Measurements from ENCODE around the gene SETD5.
A peak's percentile ranks its signal among the peaks of the same experiment; 100 is the strongest.

Gene SETD5

GRCh38 chr3:9441501-9442221 lies 44.2 kb downstream of the SETD5 start:
- H3K27ac Mint-ChIP-seq = no peak overlapping the region

DNA sequence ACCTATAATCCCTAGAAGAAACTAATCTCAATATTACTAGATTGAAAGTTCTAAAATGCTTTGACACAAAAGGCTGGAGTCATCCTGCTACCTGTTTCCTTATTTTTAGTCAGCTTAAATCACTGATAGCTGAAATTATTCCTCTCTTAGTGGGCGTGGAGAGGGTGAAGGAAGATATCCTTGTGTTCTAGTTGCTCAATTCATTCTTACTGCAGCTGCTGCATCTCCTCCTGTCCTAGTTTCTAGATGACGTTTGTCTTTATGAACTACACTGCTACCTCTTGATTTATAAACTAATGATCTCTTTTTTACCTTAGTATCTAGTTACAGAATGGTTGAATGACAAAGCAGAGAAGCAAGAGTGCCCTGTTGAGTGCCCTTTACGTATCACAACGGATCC lies 50.7 kb downstream of the SETD5 start:
- Mint-ChIP-seq H3K27ac (no peak overlapping the region), H3K27me3 (no peaks in the 10 kb centered on the region), H3K36me3 (ENCODE audit: low read depth) (peaks cover 54% of the 10 kb centered on the region), H3K4me1 (peaks cover 17% of the 10 kb centered on the region), H3K9me3 (no peaks in the 10 kb centered on the region), H3K4me3 (no peak overlapping the region)
- ATAC-seq (no peak), DNase-seq (no peak)

More at GRCh38 chr3:9441501-9442221, 44.2 kb downstream of the SETD5 start:
- H3K27me3 Mint-ChIP-seq = no peaks in the 10 kb centered on the region
- H3K9me3 Mint-ChIP-seq = no peaks in the 10 kb centered on the region
- ATAC-seq (no peak), DNase-seq (no peak)
- H3K36me3 Mint-ChIP-seq (ENCODE audit: low read depth) = peaks cover 56% of the 10 kb centered on the region
- H3K4me3 Mint-ChIP-seq = no peak overlapping the region
- H3K4me1 Mint-ChIP-seq = peaks cover 2% of the 10 kb centered on the region

GRCh38 chr3:9448643-9449042 lies 51.2 kb downstream of the SETD5 start:
- peak; percentile 49 for ATAC-seq
- Mint-ChIP-seq H3K4me1 (peaks cover 18% of the 10 kb centered on the region), H3K36me3 (ENCODE audit: low read depth) (peaks cover 55% of the 10 kb centered on the region), H3K27ac (no peak overlapping the region), H3K9me3 (no peaks in the 10 kb centered on the region), H3K4me3 (no peak overlapping the region), H3K27me3 (no peaks in the 10 kb centered on the region)
- no peak for DNase-seq

DNA sequence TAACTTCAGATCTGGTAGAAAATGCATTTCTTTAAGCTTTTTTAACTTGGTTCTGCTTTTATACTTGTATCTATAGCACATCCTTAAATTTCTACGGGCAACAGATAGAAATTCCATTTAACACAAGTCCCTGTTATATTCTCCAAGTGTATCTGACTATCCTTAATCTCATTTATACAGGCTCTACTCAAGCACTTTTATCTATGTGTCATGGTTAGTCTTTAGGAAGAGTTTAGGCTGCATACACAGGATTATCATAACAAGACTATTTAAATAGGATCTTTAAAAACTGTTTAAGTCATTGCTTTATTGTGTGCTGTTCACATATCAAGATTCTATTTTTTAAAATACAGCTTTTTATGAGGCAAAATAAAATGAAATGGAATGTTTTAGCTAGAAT lies 52.7 kb downstream of the SETD5 start:
- Mint-ChIP-seq H3K27me3 (no peaks in the 10 kb centered on the region), H3K9me3 (no peaks in the 10 kb centered on the region), H3K4me1 (peaks cover 18% of the 10 kb centered on the region), H3K4me3 (no peak overlapping the region), H3K27ac (no peak overlapping the region), H3K36me3 (ENCODE audit: low read depth) (peaks cover 52% of the 10 kb centered on the region)
- ATAC-seq (no peak), DNase-seq (no peak)

- peaks cover 18% of the 10 kb centered on the region for H3K4me1 Mint-ChIP-seq
- no peak overlapping the region for H3K27ac Mint-ChIP-seq
- H3K36me3 Mint-ChIP-seq (ENCODE audit: low read depth) = peaks cover 53% of the 10 kb centered on the region
- ATAC-seq (no peak), DNase-seq (no peak)
- no peaks in the 10 kb centered on the region for H3K27me3 Mint-ChIP-seq
- H3K4me3 Mint-ChIP-seq = no peak overlapping the region
- no peaks in the 10 kb centered on the region for H3K9me3 Mint-ChIP-seq
Observed at GRCh38 chr3:9450991-9451390, 53.6 kb downstream of the SETD5 start.

DNA sequence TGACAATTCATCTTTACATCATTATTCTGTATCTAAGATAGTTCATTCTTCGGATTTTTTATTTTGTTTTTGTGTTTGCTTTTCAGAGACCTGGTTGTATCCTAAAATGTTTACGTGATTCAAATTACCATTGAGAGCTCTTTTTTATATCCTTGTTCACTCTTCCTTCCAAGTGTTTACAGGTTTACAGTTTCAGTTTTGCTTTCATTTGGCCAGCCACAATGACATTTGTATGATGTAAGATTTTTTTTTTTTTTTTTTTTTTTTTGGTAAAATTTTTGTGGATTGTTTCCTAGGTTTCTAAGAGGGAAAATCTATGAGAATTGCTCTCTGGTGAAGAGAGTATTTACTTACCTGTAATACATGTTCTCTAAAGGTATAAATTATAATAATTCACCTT lies 55.0 kb downstream of the SETD5 start:
- DNase-seq (no peak), ATAC-seq (no peak)
- H3K27ac Mint-ChIP-seq = peak overlapping the region; percentile 54
- no peak overlapping the region for H3K4me3 Mint-ChIP-seq
- H3K4me1 Mint-ChIP-seq = peaks cover 18% of the 10 kb centered on the region
- H3K36me3 Mint-ChIP-seq (ENCODE audit: low read depth) = peaks cover 47% of the 10 kb centered on the region
- H3K9me3 Mint-ChIP-seq = no peaks in the 10 kb centered on the region
- H3K27me3 Mint-ChIP-seq = no peaks in the 10 kb centered on the region

DNA sequence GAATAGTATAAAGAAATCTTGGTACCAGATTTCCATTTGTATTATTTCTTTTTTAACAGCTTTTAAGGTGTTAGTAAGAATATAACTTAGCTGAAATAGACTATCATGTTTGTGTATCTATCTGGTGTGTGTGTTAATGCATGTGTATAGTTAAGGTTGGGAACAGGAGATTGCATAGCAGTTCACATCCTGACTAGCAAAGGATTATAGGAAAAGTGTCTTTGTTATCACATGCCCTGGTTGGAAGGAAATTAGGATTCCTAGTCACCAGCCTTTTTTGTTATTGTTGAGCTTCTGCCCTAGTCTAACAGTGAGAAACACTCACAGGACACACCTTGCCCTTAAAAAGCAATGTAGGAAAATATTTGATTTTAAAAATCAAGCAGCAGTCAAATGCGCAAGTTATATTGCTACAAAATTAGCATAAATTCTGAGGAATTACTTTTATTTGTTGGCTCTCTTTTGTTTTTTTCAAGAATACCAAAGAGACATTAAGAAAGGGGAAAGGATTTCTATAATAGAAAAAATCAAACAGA lies 58.2 kb downstream of the SETD5 start:
- Mint-ChIP-seq H3K27ac (no peak overlapping the region), H3K36me3 (ENCODE audit: low read depth) (peaks cover 36% of the 10 kb centered on the region), H3K9me3 (no peaks in the 10 kb centered on the region), H3K27me3 (no peaks in the 10 kb centered on the region), H3K4me3 (no peak overlapping the region), H3K4me1 (peaks cover 15% of the 10 kb centered on the region)
- DNase-seq (no peak), ATAC-seq (no peak)

- Mint-ChIP-seq H3K4me3 (no peak overlapping the region), H3K9me3 (no peaks in the 10 kb centered on the region), H3K27ac (peak overlapping the region; percentile 76), H3K4me1 (peaks cover 8% of the 10 kb centered on the region), H3K36me3 (ENCODE audit: low read depth) (peaks cover 59% of the 10 kb centered on the region), H3K27me3 (no peaks in the 10 kb centered on the region)
- DNase-seq = no peak
- peak; percentile 68 for ATAC-seq
Observed at GRCh38 chr3:9467451-9467850, 70.0 kb downstream of the SETD5 start.

GRCh38 chr3:9468460-9468859 lies 71.0 kb downstream of the SETD5 start:
- peak overlapping the region; percentile 76 for H3K27ac Mint-ChIP-seq
- no peak for DNase-seq

DNA sequence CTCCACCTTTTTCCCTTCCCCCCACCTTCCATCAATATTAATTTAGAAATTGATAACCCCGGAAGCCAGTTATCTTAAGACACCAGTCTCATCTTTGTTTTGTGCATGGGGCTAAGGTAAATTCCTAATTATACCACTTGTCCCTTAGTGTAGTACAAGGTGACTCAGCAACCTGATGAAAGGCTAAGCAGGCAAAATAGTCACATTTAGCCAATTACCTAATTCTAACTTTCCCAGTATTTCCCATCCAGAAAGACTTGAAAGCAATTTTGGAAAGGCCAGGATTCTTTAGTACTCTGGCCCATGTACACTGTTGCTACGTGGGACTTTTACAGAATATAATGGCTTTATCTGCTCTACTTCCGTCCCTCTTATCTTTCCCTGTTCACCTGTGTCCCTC lies 72.6 kb downstream of the SETD5 start:
- H3K4me3 Mint-ChIP-seq = no peak overlapping the region
- H3K27me3 Mint-ChIP-seq = no peaks in the 10 kb centered on the region
- H3K9me3 Mint-ChIP-seq = no peaks in the 10 kb centered on the region
- peaks cover 8% of the 10 kb centered on the region for H3K4me1 Mint-ChIP-seq
- H3K36me3 Mint-ChIP-seq (ENCODE audit: low read depth) = peaks cover 73% of the 10 kb centered on the region
- ATAC-seq (no peak), DNase-seq (no peak)
- no peak overlapping the region for H3K27ac Mint-ChIP-seq

More at GRCh38 chr3:9468460-9468859, 71.0 kb downstream of the SETD5 start:
- no peaks in the 10 kb centered on the region for H3K27me3 Mint-ChIP-seq
- H3K4me3 Mint-ChIP-seq = no peak overlapping the region
- H3K36me3 Mint-ChIP-seq (ENCODE audit: low read depth) = peaks cover 67% of the 10 kb centered on the region
- peaks cover 8% of the 10 kb centered on the region for H3K4me1 Mint-ChIP-seq
- peak; percentile 45 for ATAC-seq
- H3K9me3 Mint-ChIP-seq = no peaks in the 10 kb centered on the region

DNA sequence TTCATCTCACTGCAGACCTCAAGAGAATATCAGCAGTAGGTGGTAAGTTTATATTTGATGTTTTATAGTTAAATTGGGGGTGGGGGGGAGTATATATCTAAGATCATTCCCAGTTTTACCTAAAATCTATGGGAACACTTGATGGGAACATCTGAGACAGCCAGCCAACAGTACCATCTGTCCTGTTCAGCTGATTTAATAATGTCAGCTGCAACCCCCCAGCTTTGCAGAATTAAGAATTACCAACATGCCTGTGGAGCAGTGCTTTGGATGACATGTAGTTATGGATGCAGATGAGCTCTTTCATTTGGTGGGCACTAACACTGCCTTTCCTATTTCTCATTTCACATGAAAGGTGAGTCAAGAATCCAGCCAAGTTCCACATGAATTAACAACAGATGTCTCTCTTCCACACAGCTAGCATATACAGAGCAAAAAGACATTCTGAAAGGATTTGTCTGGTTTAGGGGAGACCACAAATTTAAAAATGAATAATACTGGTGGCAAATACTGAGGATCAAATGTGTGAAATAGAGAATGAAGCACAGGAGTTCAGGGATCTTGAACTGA lies 76.2 kb downstream of the SETD5 start:
- ATAC-seq (no peak), DNase-seq (no peak)
- H3K36me3 Mint-ChIP-seq (ENCODE audit: low read depth) = peaks cover 76% of the 10 kb centered on the region
- no peaks in the 10 kb centered on the region for H3K9me3 Mint-ChIP-seq
- peaks cover under 1% of the 10 kb centered on the region for H3K4me1 Mint-ChIP-seq
- no peak overlapping the region for H3K4me3 Mint-ChIP-seq
- no peaks in the 10 kb centered on the region for H3K27me3 Mint-ChIP-seq
- H3K27ac Mint-ChIP-seq = no peak overlapping the region

DNA sequence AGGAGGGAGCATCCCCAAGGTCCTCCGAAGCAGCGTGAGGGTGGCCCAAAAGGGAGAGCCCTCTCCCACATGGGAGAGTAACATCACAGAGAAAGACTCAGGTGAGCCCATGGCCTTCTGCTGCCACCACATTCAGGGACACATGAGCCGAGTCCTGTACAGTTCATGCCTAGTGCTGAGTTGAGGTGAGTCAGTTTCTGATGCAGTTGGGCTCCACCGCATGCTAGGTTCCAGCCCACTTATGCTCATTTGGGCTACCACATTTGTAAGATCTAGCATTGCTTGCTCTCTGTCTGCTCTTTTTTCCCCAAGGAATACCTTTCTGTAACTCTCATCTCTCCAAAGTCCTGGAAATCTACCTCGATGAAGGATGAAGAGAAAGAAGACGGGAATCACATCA lies 77.1 kb downstream of the SETD5 start:
- H3K4me3 Mint-ChIP-seq = no peak overlapping the region
- H3K4me1 Mint-ChIP-seq = no peaks in the 10 kb centered on the region
- no peaks in the 10 kb centered on the region for H3K27me3 Mint-ChIP-seq
- H3K27ac Mint-ChIP-seq = no peak overlapping the region
- peaks cover 77% of the 10 kb centered on the region for H3K36me3 Mint-ChIP-seq (ENCODE audit: low read depth)
- no peak for DNase-seq
- no peaks in the 10 kb centered on the region for H3K9me3 Mint-ChIP-seq
- ATAC-seq = no peak

DNA sequence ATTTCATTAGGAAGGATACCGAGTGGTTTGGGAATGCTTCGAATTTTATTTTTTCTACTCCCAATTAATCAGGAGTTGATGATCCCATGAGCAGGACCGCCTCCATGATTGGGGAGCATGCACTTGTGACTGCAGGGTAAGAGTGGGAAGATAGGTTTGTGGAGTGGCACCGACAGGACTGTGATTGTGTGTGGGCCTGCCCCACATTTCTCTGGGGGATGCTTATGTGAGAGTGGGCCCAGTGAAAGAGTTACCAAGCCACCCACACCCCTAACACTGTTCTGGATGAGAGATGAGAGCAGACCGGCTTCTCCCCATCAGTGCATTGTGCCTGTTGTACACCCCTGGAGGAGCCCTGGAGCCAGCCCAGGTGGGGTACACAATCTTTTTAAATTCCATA lies 79.5 kb downstream of the SETD5 start:
- H3K36me3 Mint-ChIP-seq (ENCODE audit: low read depth) = peaks cover 75% of the 10 kb centered on the region
- H3K27me3 Mint-ChIP-seq = no peaks in the 10 kb centered on the region
- no peaks in the 10 kb centered on the region for H3K4me1 Mint-ChIP-seq
- H3K4me3 Mint-ChIP-seq = no peak overlapping the region
- ATAC-seq = no peak
- H3K9me3 Mint-ChIP-seq = no peaks in the 10 kb centered on the region
- no peak for DNase-seq
- H3K27ac Mint-ChIP-seq = no peak overlapping the region

DNA sequence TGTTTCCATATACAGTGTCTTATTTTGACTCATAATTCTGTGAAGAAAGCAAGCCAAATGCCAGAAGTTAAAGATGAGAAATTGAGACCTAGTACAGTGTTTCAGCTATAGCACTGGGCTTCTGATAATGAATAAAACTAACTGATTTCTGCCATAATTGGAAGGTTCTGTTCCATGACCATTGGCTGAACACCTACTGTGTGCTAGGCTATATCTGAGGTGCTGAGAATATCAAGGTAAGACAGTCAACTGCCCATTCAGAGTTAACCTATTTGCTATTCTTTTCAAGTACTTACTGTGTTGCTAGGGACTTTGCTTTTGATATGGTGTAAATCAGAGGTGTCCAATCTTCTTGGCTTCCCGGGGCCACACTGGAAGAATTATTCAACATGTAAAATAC lies 82.8 kb downstream of the SETD5 start:
- Mint-ChIP-seq H3K27ac (no peak overlapping the region), H3K4me3 (no peak overlapping the region), H3K36me3 (ENCODE audit: low read depth) (peaks cover 67% of the 10 kb centered on the region), H3K27me3 (no peaks in the 10 kb centered on the region), H3K4me1 (no peaks in the 10 kb centered on the region), H3K9me3 (no peaks in the 10 kb centered on the region)
- no peak for ATAC-seq
- no peak for DNase-seq

DNA sequence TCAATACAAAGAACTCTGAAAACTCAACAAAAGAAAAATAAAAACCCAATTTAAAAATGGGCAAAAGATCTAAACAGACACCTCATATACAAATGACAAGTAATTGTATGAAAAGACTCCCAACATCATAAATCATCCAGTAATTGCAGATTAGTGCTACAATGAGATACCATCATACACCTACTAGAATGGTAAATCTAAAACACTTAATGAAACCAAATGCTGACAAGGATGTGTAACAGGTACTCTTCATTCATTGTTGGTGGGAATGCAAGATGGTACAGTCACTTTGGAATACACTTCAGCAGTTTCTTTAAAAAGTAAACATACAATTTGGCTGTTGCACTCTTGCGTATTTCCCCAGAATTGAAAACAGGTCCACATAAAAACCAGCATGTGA lies 87.8 kb downstream of the SETD5 start:
- Mint-ChIP-seq H3K4me3 (no peak overlapping the region), H3K36me3 (ENCODE audit: low read depth) (peaks cover 44% of the 10 kb centered on the region), H3K9me3 (peaks cover 12% of the 10 kb centered on the region), H3K27me3 (no peaks in the 10 kb centered on the region), H3K4me1 (no peaks in the 10 kb centered on the region), H3K27ac (no peak overlapping the region)
- ATAC-seq (no peak), DNase-seq (no peak)

Data from activated naive CD8-positive, alpha-beta T cell treated with anti-CD3 and anti-CD28 coated beads, Interleukin-2, amount 50 U/mL, for 24 hours (primary cell).